ENCODE results near the gene C11orf68.

- TF ChIP-seq POLR2A (IDR thresholded peaks at IDR 0.05; ENCODE audit: low read length) (no peak), GATA1 (IDR thresholded peaks at IDR 0.05; ENCODE audit: low read depth, low read length) (no peak)
These were observed 11.0 kb downstream of the C11orf68 start for GRCh38 chr11:65907878-65908277.

Measured in erythroblast (primary cell).